Measurements from ENCODE around the gene ASTN2.

- TF ChIP-seq POLR2A (IDR thresholded peaks at IDR 0.05; ENCODE audit: low read length) (no peak), GATA1 (IDR thresholded peaks at IDR 0.05; ENCODE audit: low read depth, low read length) (no peak)
Measured at GRCh38 chr9:117081641-117082317, 333.1 kb downstream of the ASTN2 start.

Data from erythroblast (primary cell).